GM18502 (cell line): Measurements from ENCODE around the gene BSCL2.
"Not testable (repeated sequence)": the region's sequence is repeated elsewhere in the genome, so short reads cannot be mapped to it uniquely, and the experiment has no call there.

Experiments used
- ATAC-seq: cut with Tn5 transposase; IDR thresholded peaks from one replicate; pipeline ENCODE4 v1.9.1; 2021; ENCODE audit warnings: mild to moderate bottlenecking; ENCODE audit not compliant: unreplicated experiment, poor library complexity

Gene BSCL2

DNA sequence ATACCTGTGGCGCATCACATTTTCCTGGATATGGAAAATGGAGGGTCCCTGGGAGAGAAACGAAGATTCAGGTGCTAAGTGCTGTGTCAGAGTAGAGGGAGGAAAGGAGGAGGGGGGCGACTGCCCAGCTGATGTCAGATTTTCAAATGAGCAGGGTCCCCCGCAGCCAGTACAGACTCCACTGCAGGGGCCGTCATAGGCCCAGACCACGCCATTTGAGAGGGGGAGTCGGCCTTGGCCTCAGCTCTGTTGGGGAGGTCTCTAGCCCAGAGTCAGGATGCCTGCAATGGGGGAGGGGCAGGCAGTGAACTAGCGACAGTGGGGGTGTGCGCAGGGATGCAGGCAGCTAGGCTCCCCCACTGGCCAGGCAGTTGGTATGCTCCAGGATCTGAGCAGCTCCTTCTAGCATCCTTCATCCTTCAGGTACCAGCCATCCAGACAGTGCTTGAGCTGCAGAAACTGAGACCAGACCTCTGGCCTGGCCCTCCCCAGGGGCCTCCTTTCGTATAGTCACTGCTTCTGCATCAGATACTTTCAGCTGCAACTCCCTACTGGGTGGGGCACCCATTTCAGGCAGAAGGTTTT is at the start of gene BSCL2, which contains the start of gene GNG3:
TSS of gene BSCL2 (minus strand) at position 148 of the 585 bp plus-strand sequence. CDS start 229 bp downstream, outside the sequence.
TSS of gene GNG3 (plus strand) at position 400 of the 585 bp plus-strand sequence. CDS start 620 bp downstream, outside the sequence.
- ATAC-seq = no peak

DNA sequence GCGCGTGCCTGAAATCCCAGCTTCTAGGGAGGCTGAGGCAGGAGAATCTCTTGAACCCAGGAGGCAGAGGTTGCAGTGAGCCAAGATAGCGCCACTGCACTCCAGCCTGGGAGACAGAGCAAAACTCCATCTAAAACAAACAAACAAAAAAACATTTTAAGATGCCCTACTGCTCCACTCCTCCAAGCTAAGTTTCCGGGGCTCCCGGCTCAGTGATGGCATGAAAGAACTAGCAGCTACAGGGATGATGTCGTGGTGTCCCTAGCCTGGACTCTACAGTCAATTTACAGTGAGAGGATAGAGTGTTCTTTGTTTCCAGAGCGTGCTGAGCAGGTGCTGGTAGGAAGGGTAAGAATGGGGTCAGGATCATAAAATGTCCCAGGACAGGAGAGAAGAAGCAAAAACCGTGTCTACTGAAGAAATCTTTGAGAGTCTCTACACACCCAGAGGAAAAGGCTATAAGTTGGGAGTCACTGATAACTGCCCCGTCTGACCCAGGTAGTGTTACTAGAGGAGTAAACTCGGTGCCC is 47.9 kb upstream of the BSCL2 start:
- no peak for ATAC-seq

DNA sequence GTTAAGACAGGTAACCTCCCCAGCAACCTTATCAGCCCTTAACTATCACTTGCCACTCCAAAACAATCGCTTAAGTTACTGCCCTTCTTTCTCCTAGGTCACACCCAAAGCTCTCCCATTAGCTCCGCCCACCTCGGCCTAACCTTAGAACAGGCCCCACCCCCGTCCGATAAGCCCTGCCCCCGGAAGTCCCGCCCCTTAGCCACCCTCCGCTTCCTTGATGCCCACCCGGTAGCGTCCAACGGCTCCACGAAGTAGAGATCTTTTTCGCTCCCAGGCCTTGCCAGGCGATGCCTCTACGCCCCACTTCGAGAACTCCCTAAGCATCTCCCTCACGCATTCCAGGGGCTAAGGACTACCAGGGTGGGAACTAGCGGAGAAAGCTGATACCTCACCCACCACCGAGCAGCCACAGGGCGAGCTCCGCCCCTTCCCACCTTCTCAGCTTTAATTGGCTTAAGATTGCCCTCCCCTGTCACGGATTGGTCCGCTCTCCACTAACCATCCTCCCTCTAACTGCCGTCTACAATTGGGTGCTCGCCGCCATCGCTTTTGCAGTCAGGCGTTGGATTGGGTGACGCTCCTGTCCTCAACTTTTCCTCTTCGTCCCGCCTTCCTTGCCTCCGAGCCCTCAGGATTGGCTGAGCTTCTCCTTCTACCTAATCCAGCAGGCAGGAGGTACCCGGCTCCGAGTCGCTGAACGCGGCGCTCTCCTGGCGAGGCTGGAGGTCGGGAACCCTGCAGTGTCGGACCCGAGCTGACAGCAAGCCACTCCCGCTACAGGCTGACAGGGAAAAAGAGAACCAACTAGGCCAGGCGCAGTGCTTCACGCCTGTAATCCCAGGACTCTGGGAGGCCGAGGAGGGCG is 46.7 kb upstream of the BSCL2 start, which contains the start of gene ZBTB3:
TSS of gene ZBTB3 (minus strand) at position 425 of the 868 bp plus-strand sequence. CDS start 496 bp downstream, outside the sequence.
- ATAC-seq = peak; percentile 97

DNA sequence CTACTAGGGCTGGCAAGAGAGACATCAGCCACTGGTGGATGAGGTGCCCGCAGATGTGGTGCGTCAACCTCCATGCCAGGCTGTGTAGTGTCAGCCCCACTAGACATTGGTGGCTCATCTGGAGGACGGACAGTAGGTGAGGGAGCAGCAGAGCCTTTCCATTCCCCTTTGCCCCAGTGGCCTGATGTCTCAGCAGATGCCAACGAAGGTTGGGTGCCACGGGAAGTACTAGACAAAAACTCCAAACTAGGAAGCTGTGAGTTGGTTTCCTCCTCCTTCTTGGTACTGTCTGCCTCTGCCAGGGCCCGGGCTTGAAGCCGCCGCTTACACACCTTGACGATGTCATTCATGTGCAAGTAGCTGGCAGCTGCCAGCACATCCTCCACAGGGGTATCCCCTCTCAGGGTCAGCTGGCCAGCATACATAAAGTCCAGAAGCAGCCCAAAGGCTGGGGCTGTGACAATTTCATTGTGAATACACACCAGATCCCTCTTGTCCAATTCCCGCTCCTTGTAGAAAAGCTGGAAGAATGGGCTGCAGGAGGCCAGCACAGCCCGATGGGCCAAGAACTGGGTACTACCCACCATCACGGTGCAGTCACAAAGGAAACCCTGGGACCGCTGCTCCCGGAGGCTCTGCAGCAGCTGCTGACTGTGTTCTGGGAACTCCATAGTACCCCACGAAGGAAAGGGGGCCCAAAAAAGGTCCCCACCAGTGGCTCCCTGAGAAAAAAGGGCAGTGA is 45.9 kb upstream of the BSCL2 start:
- ATAC-seq = no peak

DNA sequence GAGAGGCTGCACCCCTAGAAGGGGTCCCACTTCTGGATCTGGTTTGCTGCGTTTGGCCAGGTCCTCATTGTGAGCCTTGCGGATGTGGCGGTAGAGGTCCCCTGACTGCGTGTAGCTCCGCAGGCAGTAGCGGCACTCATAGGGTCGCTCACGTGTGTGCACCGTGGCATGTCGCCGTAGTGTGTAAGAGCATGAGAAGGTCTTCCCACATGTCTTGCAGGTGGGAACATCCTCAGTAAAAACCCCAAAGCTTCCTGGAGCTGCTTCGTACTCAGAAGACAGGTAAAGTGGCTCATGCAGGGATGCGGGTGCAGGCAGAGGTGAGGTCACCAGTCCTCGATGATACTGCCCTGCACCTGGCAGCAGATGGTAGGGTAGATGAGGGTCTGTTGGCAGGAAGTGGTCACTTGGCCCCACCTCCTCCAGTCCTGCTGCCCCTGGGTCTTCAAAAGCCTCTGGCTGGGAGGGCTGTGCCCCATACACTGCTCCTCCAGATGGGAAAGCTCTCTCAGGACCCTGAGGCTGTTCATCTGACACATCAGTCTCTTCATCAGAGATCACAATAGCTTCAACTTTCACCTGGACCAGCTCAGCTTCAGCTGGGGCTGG is 45.1 kb upstream of the BSCL2 start:
- ATAC-seq = no peak

DNA sequence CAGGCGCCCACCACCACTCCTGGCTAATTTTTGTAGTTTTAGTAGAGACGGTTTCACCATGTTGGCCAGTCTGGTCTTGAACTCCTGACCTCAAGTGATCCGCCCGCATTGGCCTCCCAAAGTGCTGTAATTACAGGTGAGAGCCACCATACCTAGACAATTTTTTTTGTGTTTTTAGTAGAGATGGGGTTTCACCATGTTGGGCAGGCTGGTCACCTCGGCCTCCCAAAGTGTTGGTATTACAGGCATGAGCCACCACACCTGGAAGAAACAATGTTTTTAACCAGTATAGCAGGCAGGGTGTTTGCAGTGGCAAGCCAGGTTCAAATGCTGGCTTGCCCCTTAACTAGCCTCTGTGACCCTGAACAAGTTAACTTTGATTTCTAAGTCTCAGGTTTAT is 42.7 kb upstream of the BSCL2 start:
- not testable (repeated sequence) for ATAC-seq

DNA sequence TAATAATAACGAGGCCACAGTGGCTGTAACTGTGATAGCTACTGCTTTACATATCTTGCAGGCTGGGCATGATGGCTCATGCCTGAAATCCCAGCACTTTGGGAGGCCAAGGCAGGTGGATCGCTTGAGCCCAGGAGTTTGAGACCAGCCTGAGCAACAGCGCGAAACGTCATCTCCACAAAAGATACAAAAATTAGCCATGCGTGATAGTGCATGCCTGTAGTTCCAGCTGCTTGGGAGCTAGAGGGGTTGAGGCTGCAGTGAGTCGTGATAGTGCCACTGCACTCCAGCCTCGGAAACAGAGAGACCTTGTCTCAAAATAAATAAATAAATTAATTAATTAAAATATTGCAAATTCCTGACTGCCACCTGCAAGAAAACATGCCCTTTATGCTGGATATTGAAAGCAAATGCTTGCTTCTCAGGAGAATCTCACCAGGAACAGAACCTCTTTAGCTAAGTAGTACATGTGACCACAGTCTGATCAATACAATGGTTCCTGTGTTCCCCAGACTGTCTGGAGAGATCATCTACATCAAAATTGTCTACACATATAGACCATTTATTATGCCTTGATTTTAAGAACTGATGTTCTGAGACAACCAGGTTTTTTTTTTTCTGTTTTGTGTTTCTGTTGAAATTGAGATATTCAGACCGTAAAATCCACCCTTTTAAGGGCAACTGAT is 40.4 kb upstream of the BSCL2 start:
- no peak for ATAC-seq

DNA sequence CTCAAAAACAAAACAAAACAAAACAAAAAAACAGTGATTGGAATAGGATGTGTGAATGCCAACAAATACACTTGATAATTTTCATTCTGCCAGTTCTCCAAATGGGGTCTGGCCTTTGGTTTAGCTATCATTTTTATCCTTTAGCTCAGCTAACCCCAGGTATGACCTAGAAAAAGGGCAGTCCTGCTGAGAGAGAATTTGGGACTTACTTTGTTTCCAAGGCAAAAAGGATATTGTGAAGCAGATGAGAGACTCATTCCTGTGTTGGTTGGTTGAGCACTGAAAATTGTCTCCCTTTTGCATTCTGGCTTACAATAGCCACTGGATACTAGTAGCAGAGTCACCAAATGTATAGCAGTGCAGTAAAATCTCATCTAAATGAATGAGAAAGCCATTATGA is 30.0 kb upstream of the BSCL2 start:
- ATAC-seq = no peak

DNA sequence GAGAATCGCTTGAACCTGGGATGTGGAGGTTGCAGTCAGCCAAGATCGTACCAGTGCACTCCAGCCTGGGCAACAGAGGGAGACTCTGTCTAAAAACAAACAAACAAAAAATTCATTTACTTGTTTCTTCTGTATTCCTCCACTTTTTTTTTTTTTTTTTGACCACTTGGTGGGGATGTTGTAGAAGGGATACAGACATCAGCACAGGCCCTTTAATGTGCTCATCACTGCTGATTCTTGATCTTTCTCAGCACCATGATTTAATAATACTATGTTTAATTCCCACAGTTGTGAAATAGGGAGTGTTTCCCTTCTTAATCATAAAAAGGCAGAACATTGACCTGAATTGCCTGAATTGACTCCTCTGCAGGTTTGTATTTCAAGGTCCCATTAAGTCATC is 25.6 kb upstream of the BSCL2 start:
- ATAC-seq = no peak

DNA sequence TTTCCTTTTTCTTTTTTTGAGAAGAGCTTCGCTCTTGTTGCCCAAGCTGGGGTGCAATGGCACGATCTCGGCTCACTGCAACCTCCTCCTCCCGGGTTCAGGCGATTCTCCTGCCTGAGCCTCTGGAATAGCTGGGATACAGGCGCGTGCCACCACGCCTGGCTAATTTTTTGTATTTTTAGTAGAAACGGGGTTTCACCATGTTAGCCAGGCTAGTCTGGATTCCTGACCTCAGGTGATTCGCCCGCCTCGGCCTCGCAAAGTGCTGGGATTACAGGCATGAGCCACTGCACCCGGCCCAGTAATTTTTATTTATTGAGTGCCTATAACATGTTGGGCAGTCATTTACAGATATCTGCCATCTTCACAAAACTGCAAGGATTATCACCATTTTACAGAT is 22.9 kb upstream of the BSCL2 start:
- not testable (repeated sequence) for ATAC-seq

DNA sequence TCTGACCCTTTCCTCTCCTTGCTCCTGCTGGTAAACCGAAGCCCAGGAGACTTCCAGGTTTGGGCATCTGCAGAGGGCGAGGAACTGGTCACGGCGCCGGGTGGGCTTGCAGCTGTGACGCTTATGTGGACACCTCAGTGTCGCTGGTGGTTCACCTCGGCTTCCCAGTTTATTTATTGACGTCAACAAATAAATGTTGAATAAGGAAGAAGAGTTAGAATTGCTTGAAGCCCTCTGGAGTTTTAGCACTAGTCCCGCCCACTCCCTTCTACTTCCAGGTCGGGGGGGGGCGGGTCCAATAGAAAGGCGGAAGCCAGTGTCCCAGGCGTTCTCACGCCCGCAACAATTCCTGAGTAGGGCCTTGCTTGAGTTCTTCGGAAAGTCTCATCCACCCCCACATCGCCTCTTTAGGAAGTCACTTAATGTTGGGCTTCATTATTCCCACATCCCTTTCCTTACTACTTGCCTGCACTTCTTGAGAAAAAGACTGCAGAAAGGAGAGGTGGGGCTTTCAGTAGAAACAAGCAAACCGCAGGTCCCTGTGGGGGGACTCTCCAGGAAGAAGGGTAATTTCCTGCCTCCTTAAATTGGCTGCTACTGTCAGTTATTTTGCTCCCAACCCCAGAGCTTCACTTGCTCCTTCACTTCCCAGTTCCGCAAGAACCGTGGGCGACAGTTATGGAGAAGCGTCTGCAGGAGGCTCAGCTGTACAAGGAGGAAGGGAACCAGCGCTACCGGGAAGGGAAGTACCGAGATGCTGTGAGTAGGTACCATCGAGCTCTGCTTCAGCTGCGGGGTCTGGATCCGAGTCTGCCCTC is 21.2 kb upstream of the BSCL2 start, which contains the start of gene TTC9C:
TSS of gene TTC9C (plus strand) at position 316 of the 818 bp plus-strand sequence. CDS start at position 679, 363 bp downstream.
- ATAC-seq = peak; percentile 17

DNA sequence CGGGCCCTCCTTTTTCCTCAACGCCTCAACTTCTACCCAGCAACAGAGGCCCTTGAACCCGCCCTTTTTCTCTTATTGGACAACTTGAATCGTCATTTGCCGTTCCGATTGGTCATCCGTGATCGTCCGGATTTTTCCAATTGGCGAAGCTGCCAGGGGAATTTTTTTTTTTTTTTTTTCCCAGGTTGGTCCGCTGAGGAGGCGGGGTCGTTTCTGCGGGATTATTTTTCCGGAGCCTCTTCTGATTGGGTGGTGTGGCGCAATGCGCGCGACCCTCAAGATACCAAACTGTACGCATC is 20.6 kb upstream of the BSCL2 start:
- ATAC-seq = peak; percentile 58

DNA sequence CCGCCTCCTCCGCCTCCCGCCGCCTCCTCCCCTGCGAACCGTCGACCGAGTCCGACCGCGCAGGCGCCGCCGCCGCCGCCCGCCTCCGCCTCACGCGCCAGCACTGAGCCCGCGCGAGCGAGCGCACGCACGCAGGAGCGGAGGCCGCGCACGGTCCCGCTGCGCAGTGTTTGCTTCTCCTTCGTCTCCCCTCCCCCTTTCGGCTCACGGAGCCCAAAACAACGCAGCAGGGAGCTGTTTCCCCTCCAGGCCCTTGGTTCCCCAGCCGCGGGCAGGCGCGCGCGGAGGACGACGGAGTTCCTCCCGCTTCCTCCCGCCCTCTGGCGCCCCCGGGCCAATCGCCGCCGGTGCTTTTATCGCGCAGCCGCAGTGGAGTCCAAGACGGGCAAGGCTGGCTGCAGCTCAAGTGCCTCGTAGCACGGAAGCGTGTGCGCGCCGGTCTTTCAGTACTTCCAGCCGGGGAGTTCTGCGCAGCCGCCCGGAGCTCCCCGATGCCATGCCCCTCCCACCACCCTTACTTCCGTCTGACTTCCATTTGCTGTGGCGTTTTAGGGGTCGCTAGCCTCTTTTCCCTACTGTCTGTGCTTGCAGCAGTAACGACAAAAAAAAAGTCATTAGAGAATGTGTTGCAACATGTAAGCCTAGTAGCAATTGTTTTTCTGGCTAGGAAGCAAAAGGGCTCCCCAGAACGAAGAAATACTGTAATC is 20.1 kb upstream of the BSCL2 start, which contains the start of gene HNRNPUL2:
TSS of gene HNRNPUL2 (minus strand) at position 293 of the 707 bp plus-strand sequence. CDS start 301 bp downstream, outside the sequence.
- ATAC-seq = peak; percentile 73

DNA sequence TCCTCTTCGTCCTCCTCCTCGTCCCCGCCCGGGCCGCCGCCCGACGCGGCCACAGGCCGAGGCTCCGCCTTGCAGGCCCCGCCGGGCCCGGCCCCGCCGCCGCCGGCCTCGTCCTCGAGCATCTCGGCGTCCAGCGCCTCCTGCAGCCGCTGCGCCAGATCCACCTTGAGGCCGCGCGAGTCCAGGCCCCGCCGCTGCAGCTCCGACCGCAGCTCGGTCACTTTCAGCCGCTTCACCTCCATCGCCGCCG is 19.6 kb upstream of the BSCL2 start:
- ATAC-seq = no peak

DNA sequence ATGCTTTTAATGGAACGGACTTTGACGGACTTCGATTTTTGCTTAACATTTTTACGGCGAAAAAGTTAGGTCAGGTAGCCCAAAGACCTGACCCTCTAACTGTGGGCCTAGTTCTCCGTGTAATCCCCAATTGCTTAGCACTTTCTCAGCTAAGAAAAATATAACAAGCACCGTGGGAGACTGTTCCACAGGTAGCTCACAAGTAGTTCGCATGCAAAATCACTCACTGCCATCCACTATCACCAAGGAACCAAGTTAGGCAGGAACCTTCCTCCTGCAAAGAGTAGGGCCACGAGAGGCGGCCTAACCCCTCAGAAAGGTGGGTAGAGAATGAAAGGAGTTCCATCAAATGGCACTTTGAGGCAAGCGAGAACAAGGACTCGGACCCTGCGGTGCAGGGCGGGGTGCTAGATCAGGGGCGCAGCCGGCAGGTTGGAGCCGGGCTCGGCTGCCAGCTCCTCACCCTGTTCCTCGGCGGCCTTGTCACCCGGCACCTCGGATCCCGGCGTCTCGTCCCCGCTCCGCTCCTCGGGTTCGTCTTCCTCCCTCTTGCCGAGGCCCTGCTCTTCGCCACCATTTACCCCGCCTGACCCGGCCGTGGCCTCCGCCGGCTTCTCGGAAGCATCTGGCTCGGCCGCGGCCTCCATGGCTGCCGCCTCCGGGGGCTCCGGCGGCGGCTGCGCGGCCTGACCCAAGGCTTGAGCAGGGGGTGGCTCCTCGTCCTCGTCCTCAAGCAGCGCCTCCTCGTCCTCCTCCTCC is 19.1 kb upstream of the BSCL2 start:
- ATAC-seq = peak; percentile 1

DNA sequence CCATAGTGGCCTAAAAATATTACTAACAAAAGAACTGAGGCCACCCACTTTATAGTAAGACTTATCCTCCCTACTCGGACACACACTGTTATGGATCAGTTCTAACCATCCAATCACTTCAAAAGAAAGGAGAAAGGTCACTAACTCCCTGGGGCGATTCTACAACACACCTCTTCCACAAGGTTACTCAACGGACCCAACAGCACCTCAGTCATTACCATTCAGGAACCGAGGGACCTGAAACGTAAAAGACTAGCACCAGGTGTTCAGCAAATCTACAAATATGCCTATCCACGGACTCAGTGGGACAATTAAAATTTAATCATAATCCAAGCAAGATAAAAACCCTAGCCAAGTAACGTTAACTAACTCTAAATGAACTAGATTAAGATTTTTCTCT is 18.4 kb upstream of the BSCL2 start:
- ATAC-seq = no peak

DNA sequence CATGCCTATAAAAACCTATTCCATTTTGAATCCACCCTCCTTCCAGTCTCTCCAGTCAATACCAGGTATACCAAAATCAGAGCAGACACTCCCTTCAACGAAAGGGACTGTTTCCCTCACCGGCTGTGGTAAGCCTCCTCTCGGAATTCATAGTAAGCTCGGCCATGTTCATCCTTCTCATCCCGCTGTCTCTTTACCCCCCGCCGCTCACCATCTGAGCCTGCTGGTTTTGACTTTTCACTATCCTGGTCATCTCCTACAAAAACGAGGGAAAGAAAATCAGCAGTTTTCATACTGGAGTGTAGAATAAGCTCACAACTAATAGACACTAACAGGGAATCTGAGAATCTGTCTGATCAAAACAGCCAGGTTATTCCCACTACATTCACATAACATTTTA is 16.9 kb upstream of the BSCL2 start:
- ATAC-seq = no peak

DNA sequence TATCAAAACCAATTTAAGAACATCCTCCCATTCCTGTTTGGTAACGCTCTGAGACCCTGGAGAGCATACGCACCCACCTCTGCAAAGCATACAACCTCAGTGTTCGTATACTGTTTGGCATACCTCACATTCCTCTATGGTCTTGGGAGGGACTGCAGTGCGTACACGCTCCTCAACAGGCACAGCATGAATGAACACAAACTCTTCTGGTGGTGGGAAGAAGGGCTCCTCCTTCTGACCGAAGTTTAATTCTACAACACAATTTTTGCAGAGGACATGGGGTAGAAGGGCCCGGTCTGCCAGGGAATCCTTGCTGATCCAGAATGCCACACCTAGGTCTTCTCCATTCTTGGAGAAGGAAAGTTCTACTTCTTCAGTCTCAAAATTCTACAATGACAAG is 14.8 kb upstream of the BSCL2 start:
- no peak for ATAC-seq
